Medulla oblongata (tissue), 1 donor: ENCODE measurements around the gene MYH1.

Experiments used
- DNase-seq: peaks from one replicate; pipeline ENCODE4 v3.0.0-alpha.2; 2015; ENCODE audit errors: extremely low spot score

The MYH1 gene

GRCh38 chr17:10482252-10482651 is 36.1 kb downstream of the MYH1 start:
- no peak for DNase-seq

- no peak for DNase-seq
These were observed 40.6 kb downstream of the MYH1 start for GRCh38 chr17:10477701-10478100.

DNA sequence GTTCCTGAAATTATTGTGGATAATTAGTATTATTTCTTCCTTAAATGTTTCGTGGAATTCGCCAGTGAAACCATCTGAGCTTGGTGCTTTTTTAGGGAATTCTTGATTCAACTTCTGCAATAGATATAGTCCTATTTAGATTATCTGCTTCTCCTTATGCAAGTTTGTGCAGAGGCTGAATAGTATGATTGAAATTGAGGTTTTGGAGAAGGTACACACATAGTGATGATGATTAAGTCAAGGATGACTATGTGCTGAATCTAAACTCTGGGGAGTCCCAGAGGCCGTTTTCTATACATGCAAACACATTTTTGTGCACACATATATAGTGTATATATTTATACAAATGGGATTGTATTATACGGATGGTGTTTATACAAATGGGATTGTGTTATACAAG is 43.8 kb downstream of the MYH1 start:
- DNase-seq = no peak

- DNase-seq = no peak
These were observed 46.5 kb downstream of the MYH1 start for GRCh38 chr17:10471858-10472257.

DNA sequence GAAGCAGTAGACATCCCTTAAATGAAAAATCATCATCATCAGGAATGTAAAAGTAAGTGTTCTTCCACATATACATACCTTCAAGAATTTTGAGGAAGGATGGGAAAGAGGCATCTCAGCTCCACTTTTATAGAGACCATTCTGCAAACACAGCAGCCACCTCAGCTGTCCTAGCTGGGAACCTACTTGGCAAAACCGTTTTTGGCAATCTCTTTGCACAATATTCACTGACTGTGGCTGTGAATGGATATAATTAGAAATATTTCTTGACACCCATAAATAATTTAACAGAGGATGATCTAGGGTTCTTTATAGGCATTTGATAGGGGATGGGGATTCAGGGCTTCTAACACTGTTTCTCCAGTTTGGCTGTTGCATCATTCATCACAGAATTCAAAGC is 48.9 kb downstream of the MYH1 start, which contains the start of gene MYH4:
TSS of gene MYH4 (minus strand) at position 101 of the 400 bp plus-strand sequence. CDS start 2,814 bp downstream, outside the sequence.
- DNase-seq = no peak

- no peak for DNase-seq
These were observed 54.9 kb downstream of the MYH1 start for GRCh38 chr17:10463402-10463801.

- no peak for DNase-seq
These were observed 58.3 kb downstream of the MYH1 start for GRCh38 chr17:10460062-10460461.

DNA sequence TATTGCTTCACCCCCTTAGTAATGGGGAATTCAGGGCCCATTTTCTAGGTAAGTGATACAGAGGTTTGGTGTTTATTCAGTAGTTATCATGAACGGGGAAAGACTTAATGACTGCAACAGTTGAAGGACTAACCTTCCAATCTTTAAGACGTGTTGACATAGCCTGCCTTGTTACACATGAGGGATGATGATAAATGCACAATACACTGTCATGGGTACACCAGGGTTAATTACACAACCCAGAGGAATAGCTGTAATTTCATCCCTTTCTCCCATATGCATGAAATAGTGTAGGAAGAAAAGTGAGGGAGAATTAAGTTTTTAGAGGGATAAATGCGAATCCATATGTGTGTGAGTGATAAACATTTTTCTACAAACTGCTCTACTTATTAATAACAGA is 59.6 kb downstream of the MYH1 start:
- DNase-seq = no peak

- DNase-seq = no peak
These were observed 60.4 kb downstream of the MYH1 start for GRCh38 chr17:10457952-10458351.

DNA sequence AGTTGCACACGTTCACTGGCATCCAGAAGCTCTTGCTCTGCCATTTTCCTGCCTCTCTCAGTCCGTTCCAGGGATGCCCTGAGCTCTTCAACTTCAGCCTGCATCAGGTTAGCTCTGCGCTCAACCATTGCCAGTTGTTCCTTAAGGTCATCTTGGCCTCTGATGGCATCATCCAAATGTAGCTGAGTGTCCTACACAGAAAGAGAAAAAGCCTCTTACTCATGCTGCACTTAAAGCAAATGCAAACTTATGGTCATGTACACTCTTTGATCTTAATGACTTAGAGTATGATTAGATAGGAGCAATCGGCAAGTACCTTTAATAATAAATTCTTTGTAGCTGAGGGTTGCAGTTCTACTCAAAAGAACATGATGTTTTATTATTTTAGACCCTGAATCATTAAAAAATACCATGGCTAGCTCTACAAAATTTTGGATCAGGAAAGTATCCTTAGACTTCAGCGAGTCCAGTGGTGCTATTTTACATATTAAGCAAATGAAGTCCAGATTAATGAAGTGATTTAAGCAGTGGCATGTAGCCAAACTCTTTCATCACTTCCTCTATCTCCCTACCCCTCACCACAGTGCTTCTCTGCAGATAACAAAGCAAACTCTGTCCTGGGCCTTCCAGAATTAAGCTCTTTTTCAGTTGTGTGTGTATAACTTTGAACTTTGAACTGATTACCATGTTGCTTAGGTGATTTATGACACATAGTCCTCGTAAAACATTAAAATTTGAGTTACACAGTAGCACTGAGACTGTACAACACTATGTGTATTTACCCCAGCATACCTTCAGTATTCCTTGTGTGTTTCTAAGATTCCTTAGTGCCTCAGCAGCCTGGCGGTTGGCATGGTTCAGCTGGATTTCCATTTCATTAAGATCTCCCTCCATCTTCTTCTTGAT is 71.1 kb downstream of the MYH1 start:
- DNase-seq = no peak
